ENCODE measurements around the gene ARHGAP33.

Gene ARHGAP33

GRCh38 chr19:35740423-35741202 is 34.8 kb upstream of the ARHGAP33 start:
- TF ChIP-seq, protein P1, sequence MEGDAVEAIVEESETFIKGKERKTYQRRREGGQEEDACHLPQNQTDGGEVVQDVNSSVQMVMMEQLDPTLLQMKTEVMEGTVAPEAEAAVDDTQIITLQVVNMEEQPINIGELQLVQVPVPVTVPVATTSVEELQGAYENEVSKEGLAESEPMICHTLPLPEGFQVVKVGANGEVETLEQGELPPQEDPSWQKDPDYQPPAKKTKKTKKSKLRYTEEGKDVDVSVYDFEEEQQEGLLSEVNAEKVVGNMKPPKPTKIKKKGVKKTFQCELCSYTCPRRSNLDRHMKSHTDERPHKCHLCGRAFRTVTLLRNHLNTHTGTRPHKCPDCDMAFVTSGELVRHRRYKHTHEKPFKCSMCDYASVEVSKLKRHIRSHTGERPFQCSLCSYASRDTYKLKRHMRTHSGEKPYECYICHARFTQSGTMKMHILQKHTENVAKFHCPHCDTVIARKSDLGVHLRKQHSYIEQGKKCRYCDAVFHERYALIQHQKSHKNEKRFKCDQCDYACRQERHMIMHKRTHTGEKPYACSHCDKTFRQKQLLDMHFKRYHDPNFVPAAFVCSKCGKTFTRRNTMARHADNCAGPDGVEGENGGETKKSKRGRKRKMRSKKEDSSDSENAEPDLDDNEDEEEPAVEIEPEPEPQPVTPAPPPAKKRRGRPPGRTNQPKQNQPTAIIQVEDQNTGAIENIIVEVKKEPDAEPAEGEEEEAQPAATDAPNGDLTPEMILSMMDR (IDR thresholded peaks at IDR 0.05; ENCODE audit: low read depth, low read length) = peak; percentile 23; the same call in 1 of the 2 replicates
- peak overlapping the region; percentile 64 for H3K4me3 ChIP-seq (ENCODE audit: low read depth, low read length)

DNA sequence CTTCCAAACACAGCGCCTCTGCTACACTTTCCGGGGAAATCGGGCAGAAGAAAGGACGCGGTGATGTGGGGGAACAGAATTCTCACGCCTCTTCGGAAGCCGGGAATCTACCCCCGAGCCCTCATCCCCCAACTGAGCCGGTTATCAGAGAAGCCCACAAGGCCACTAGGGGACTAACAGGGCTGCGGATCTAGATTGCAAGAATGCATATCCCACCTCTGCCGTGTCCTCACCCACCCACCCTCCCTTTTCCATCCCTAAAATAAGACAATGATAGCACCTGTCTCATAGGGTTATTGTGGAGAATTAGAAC is 34.2 kb upstream of the ARHGAP33 start:
- TF ChIP-seq, protein P1 (IDR thresholded peaks at IDR 0.05; ENCODE audit: low read depth, low read length) = no peak
- peak overlapping the region; percentile 64 for H3K4me3 ChIP-seq (ENCODE audit: low read depth, low read length)

GRCh38 chr19:35742121-35742724 is 33.1 kb upstream of the ARHGAP33 start, which contains the start of gene IGFLR1:
TSS of gene IGFLR1 (minus strand) at chr19:35742452. CDS start at chr19:35741180, 1,272 bp downstream.
- TF ChIP-seq, protein P1 (IDR thresholded peaks at IDR 0.05; ENCODE audit: low read depth, low read length) = no peak
- no peak within 1 kb of the TSS for H3K4me3 ChIP-seq (ENCODE audit: low read depth, low read length)

GRCh38 chr19:35743640-35744429 is 31.5 kb upstream of the ARHGAP33 start:
- TF ChIP-seq, protein P1 (IDR thresholded peaks at IDR 0.05; ENCODE audit: low read depth, low read length) = no peak
- no peak overlapping the region for H3K4me3 ChIP-seq (ENCODE audit: low read depth, low read length)

- peak overlapping the region; percentile 94 for H3K4me3 ChIP-seq (ENCODE audit: low read depth, low read length)
- TF ChIP-seq, protein P1 (IDR thresholded peaks at IDR 0.05; ENCODE audit: low read depth, low read length) = peak; percentile 14; the same call in 1 of the 2 replicates
Measured at GRCh38 chr19:35744430-35745327, 30.7 kb upstream of the ARHGAP33 start.

- TF ChIP-seq, protein P1 (IDR thresholded peaks at IDR 0.05; ENCODE audit: low read depth, low read length) = no peak
- peak within 1 kb of the TSS; percentile 94 for H3K4me3 ChIP-seq (ENCODE audit: low read depth, low read length)
Measured at GRCh38 chr19:35745328-35746086, 29.9 kb upstream of the ARHGAP33 start, which contains the start of the genes PSENEN and U2AF1L4. TSS of gene PSENEN (plus strand) at chr19:35745651. CDS start at chr19:35745931, 280 bp downstream. TSS of gene U2AF1L4 (minus strand) at chr19:35745418. CDS start at chr19:35745391, 27 bp downstream.

Measured in WI38 (cell line).